Panc1 (cell line): Measurements from ENCODE around the gene FAM229A. TPM values are rescaled to one million over a fixed set of nuclear protein-coding genes. Genes with fewer than 3 reads are reported as not detected.

Experiments used
- ATAC-seq: fragments of 200-7000 bp; cut with Tn5 transposase; 2 replicates; pipeline ENCODE4 v1.9.1; 2020; ENCODE audit warnings: mild to moderate bottlenecking, moderate library complexity
- BruUV-seq: library from RNA; stranded (reverse); fragments of 400-500 nt; replicated peaks from 2 replicates; lab custom pipeline; 2021; lab: Mats Ljungman, UMichigan
- CTCF ChIA-PET: fragments of 300-600 bp; sonication (Branson Sonifier 250); formaldehyde crosslinking; loops from one replicate; lab custom pipeline; 2022; ENCODE audit warnings: antibody characterized with exemption; lab: Charles Lee
- POLR2A ChIA-PET: fragments of 300-600 bp; sonication (Branson Sonifier 250); formaldehyde crosslinking; loops from one replicate; lab custom pipeline; 2022; ENCODE audit warnings: antibody characterized with exemption; lab: Charles Lee
- DNase-seq: peaks from one replicate; pipeline ENCODE4 v3.0.0-alpha.2; 2010; ENCODE audit warnings: low read depth, low spot score
- H3K27ac ChIP-seq: 2 replicates; pipeline ENCODE4 v1.5.1; 2011; ENCODE audit warnings: mild to moderate bottlenecking, low read length, inconsistent platforms
- H3K27me3 ChIP-seq: fragments of 200-500 bp; sonication (Bioruptor generic); 2 replicates; pipeline ENCODE4 v1.6.0; 2014; ENCODE audit warnings: low read length, inconsistent platforms; ENCODE audit not compliant: control insufficient read depth, insufficient read depth
- H3K36me3 ChIP-seq: fragments of 200-500 bp; sonication (Bioruptor generic); 2 replicates; pipeline ENCODE4 v1.5.1; 2014; ENCODE audit warnings: inconsistent platforms, mild to moderate bottlenecking, low read length, moderate library complexity; ENCODE audit not compliant: control insufficient read depth, insufficient read depth
- H3K4me1 ChIP-seq: 2 replicates; pipeline ENCODE4 v1.5.1; 2011; ENCODE audit warnings: inconsistent platforms, mild to moderate bottlenecking, low read length, moderate library complexity; ENCODE audit not compliant: control insufficient read depth, insufficient read depth
- H3K4me3 ChIP-seq, 2 experiments: 2 replicates each; pipeline ENCODE4 v1.5.1; 2011 to 2012; ENCODE audit warnings: low read depth in 2 of 2, low read length in 2 of 2, mild to moderate bottlenecking in 2 of 2, inconsistent platforms in 1 of 2, moderate library complexity in 1 of 2
- H3K9me3 ChIP-seq: fragments of 200-500 bp; sonication (Bioruptor generic); 2 replicates; pipeline ENCODE4 v1.5.1; 2014; ENCODE audit warnings: low read depth, mild to moderate bottlenecking, inconsistent platforms, low read length, moderate library complexity; ENCODE audit not compliant: control insufficient read depth, insufficient read depth
- CTCF ChIP-seq: fragments of 450-650 bp; IDR thresholded peaks from 2 replicates; pipeline ENCODE4 v1.5.1; 2017; ENCODE audit warnings: mild to moderate bottlenecking
- POLR2AphosphoS5 ChIP-seq: IDR thresholded peaks from 2 replicates; pipeline ENCODE4 v1.6.1; 2012; ENCODE audit warnings: mild to moderate bottlenecking, low read depth, low read length, moderate library complexity
- REST ChIP-seq, 2 experiments: IDR thresholded peaks; 2 replicates each; pipeline ENCODE4 v1.6.1; 2011 to 2012; ENCODE audit warnings: low read depth in 2 of 2, control low read depth in 1 of 2, low read length in 1 of 2, mild to moderate bottlenecking in 1 of 2, moderate library complexity in 1 of 2; ENCODE audit not compliant: insufficient read depth in 1 of 2
- SIN3A ChIP-seq: IDR thresholded peaks from 2 replicates; pipeline ENCODE4 v1.6.1; 2012; ENCODE audit warnings: low read depth, mild to moderate bottlenecking, low read length, moderate library complexity, borderline replicate concordance; ENCODE audit not compliant: insufficient read depth
- TCF7L2 ChIP-seq: IDR thresholded peaks from 2 replicates; pipeline ENCODE4 v1.6.1; 2011; ENCODE audit warnings: mild to moderate bottlenecking, low read depth, low read length, inconsistent platforms
- in situ Hi-C: cut with HindIII; loops from 2 replicates; pipeline ENCODE4 v1.10.0; 2016; ENCODE audit warnings: low sequenced_read_pairs, low pct_unique_long_range_greater_than_20kb
- intact Hi-C: fragments of 100-400 bp; cut with micrococcal nuclease; formaldehyde crosslinking; loops from one replicate; pipeline ENCODE4 v1.10.0; 2022; ENCODE audit not compliant: unreplicated experiment
- total RNA-seq: library from RNA; stranded (reverse); gene quantifications from one replicate; pipeline ENCODE4 v1.2.1, GENCODE V29; 2021; ENCODE audit not compliant: unreplicated experiment

Gene FAM229A
- total RNA-seq, 1 experiment from 2014 or later, result 6.7 TPM

GRCh38 chr1:32388641-32389040, 26.4 kb upstream of the FAM229A start:
- CTCF ChIA-PET, result no interaction called here
- DNase-seq, result no peak
- BruUV-seq, result no TSS peak
- POLR2A ChIA-PET, result no interaction called here
- H3K36me3 ChIP-seq, result peaks cover 5% of the 10 kb centered on the region; the same call in 1 of the 2 replicates
- no peak for ATAC-seq
- TF ChIP-seq POLR2AphosphoS5 (no peak), REST (IDR thresholded peaks at IDR 0.05; ENCODE audit: insufficient read depth in 1 of 2, low read depth in 2 of 2, low read length in 1 of 2) (no peak), TCF7L2 (no peak), SIN3A (no peak), CTCF (no peak)
- H3K4me3 ChIP-seq, result no peak overlapping the region
- no peak overlapping the region for H3K27ac ChIP-seq
- in situ Hi-C loops, result no loop called here
- no peaks in the 10 kb centered on the region for H3K27me3 ChIP-seq
- H3K4me1 ChIP-seq, result peaks cover 8% of the 10 kb centered on the region; the same call in 1 of the 2 replicates
- intact Hi-C loops, result no loop called here
- H3K9me3 ChIP-seq, result no peaks in the 10 kb centered on the region

GRCh38 chr1:32386676-32387392, 24.5 kb upstream of the FAM229A start:
- intact Hi-C loops, result no loop called here
- BruUV-seq, result no TSS peak
- ChIA-PET POLR2A (no interaction called here), CTCF (no interaction called here)
- Histone ChIP-seq H3K27ac (no peak overlapping the region), H3K9me3 (no peaks in the 10 kb centered on the region), H3K36me3 (peaks cover 7% of the 10 kb centered on the region; the same call in 1 of the 2 replicates), H3K27me3 (no peaks in the 10 kb centered on the region), H3K4me1 (no peaks in the 10 kb centered on the region), H3K4me3 (no peak overlapping the region)
- ATAC-seq (no peak), DNase-seq (no peak)
- in situ Hi-C loops, result no loop called here
- no peak for TF ChIP-seq SIN3A
- no peak for TF ChIP-seq POLR2AphosphoS5
- TF ChIP-seq REST (IDR thresholded peaks at IDR 0.05; ENCODE audit: insufficient read depth in 1 of 2, low read depth in 2 of 2, low read length in 1 of 2), result no peak
- no peak for TF ChIP-seq CTCF
- TF ChIP-seq TCF7L2, result no peak
